Activated CD8-positive, alpha-beta T cell treated with anti-CD3 and anti-CD28 coated beads for 36 hours (primary cell): ENCODE data around the gene GALNT12. TPM values are rescaled to one million over a fixed set of nuclear protein-coding genes. Genes with fewer than 3 reads are reported as not detected.

Experiments used
- ATAC-seq: fragments of 200-7000 bp; cut with Tn5 transposase; one replicate; pipeline ENCODE4 v1.10.0; 2021; ENCODE audit warnings: mild to moderate bottlenecking, moderate library complexity
- CTCF ChIA-PET: fragments of 350-600 bp; sonication (Branson Sonifier 250); formaldehyde crosslinking; loops from one replicate; lab custom pipeline; 2021; ENCODE audit warnings: antibody characterized with exemption; lab: Charles Lee
- POLR2A ChIA-PET: fragments of 350-600 bp; sonication (Branson Sonifier 250); formaldehyde crosslinking; loops from one replicate; lab custom pipeline; 2021; ENCODE audit warnings: antibody characterized with exemption; lab: Charles Lee
- DNase-seq: peaks from one replicate; pipeline ENCODE4 v3.0.0-alpha.2; 2020
- H3K27ac Mint-ChIP-seq: one replicate; pipeline ENCODE4 v1.8.0; 2021; ENCODE audit warnings: mild to moderate bottlenecking, mixed read lengths
- H3K27me3 Mint-ChIP-seq: one replicate; pipeline ENCODE4 v1.8.0; 2021; ENCODE audit warnings: mixed read lengths
- H3K36me3 Mint-ChIP-seq: one replicate; pipeline ENCODE4 v1.8.0; 2021; ENCODE audit warnings: low read depth, mixed read lengths
- H3K4me1 Mint-ChIP-seq: one replicate; pipeline ENCODE4 v1.8.0; 2021; ENCODE audit warnings: low read depth, mixed read lengths
- H3K4me3 Mint-ChIP-seq: one replicate; pipeline ENCODE4 v1.8.0; 2021; ENCODE audit warnings: mild to moderate bottlenecking, moderate library complexity, mixed read lengths
- H3K9me3 Mint-ChIP-seq: one replicate; pipeline ENCODE4 v1.8.0; 2021; ENCODE audit warnings: mixed read lengths
- CTCF ChIP-seq: fragments of 200-600 bp; IDR thresholded peaks from one replicate; pipeline ENCODE4 v1.8.0; 2022; ENCODE audit warnings: antibody characterized with exemption, mild to moderate bottlenecking
- intact Hi-C: fragments of 100-400 bp; cut with micrococcal nuclease; formaldehyde crosslinking; loops from one replicate; pipeline ENCODE4 v1.10.0; 2022
- total RNA-seq, 2 experiments: library from RNA; stranded (reverse); gene quantifications; one replicate each; pipeline ENCODE4 v1.2.3, GENCODE V29; 2021

The GALNT12 gene
- total RNA-seq, 2 experiments from 2014 or later, result 12.8 to 14.3 TPM

GRCh38 chr9:98786750-98787510, 20.5 kb upstream of the GALNT12 start:
- Mint-ChIP-seq H3K27ac (no peak overlapping the region), H3K36me3 (peaks cover 5% of the 10 kb centered on the region), H3K9me3 (no peaks in the 10 kb centered on the region), H3K4me1 (peaks cover 8% of the 10 kb centered on the region), H3K27me3 (no peaks in the 10 kb centered on the region), H3K4me3 (no peak overlapping the region)
- TF ChIP-seq CTCF, result no peak
- ChIA-PET CTCF (interaction anchor here (7.5 kb wide), 1 partner anchor 12 kb away, joined by 39 read pairs; no protein-coding TSS in a partner anchor), POLR2A (no interaction called here)
- ATAC-seq (no peak), DNase-seq (no peak)
- intact Hi-C loops, result no loop called here

- no peak for TF ChIP-seq CTCF
- POLR2A ChIA-PET, result no interaction called here
- Mint-ChIP-seq H3K4me3 (no peak overlapping the region), H3K9me3 (no peaks in the 10 kb centered on the region), H3K27ac (no peak overlapping the region), H3K4me1 (peaks cover 12% of the 10 kb centered on the region), H3K36me3 (peaks cover 5% of the 10 kb centered on the region), H3K27me3 (no peaks in the 10 kb centered on the region)
- CTCF ChIA-PET, result interaction anchor here (7.5 kb wide), 1 partner anchor 13 kb away, joined by 39 read pairs; no protein-coding TSS in a partner anchor
- ATAC-seq, result no peak
- DNase-seq, result no peak
- intact Hi-C loops, result no loop called here
Observed at GRCh38 chr9:98787766-98788335, 19.6 kb upstream of the GALNT12 start.

GRCh38 chr9:98789483-98790133, 17.9 kb upstream of the GALNT12 start:
- intact Hi-C loops, result no loop called here

GRCh38 chr9:98790134-98790841, 17.2 kb upstream of the GALNT12 start:
- Mint-ChIP-seq H3K36me3 (peaks cover 3% of the 10 kb centered on the region), H3K27ac (no peak overlapping the region), H3K27me3 (no peaks in the 10 kb centered on the region), H3K9me3 (no peaks in the 10 kb centered on the region), H3K4me3 (no peak overlapping the region), H3K4me1 (peaks cover 22% of the 10 kb centered on the region)
- intact Hi-C loops, result no loop called here
- ChIA-PET CTCF (interaction anchor here (1.0 to 3.7 kb wide), 5 partner anchors 14 to 475 kb away, joined by 3 to 35 read pairs (median 8); partner anchors contain the start of gene GALNT12), POLR2A (no interaction called here)
- no peak for ATAC-seq
- TF ChIP-seq CTCF, result no peak
- no peak for DNase-seq

More at GRCh38 chr9:98789483-98790133, 17.9 kb upstream of the GALNT12 start:
- no peak overlapping the region for H3K27ac Mint-ChIP-seq
- CTCF ChIA-PET, result interaction anchor here (1.0 to 7.5 kb wide), 2 partner anchors 14 kb away, joined by 4 to 39 read pairs; no protein-coding TSS in a partner anchor
- POLR2A ChIA-PET, result no interaction called here
- peaks cover 3% of the 10 kb centered on the region for H3K36me3 Mint-ChIP-seq
- peaks cover 15% of the 10 kb centered on the region for H3K4me1 Mint-ChIP-seq
- no peaks in the 10 kb centered on the region for H3K27me3 Mint-ChIP-seq
- TF ChIP-seq CTCF, result no peak
- ATAC-seq, result no peak
- no peaks in the 10 kb centered on the region for H3K9me3 Mint-ChIP-seq
- no peak overlapping the region for H3K4me3 Mint-ChIP-seq
- DNase-seq, result no peak
